ENCODE results near the gene ZBTB33. TPM values are rescaled to one million over a fixed set of nuclear protein-coding genes. Genes with fewer than 3 reads are reported as not detected.

Gene ZBTB33
- total and polyA plus RNA-seq, 2 of the 13 experiments (the other 11 are each of a cell fraction or from before 2014, with no cell fraction given) = 6.5 to 20.2 TPM

DNA sequence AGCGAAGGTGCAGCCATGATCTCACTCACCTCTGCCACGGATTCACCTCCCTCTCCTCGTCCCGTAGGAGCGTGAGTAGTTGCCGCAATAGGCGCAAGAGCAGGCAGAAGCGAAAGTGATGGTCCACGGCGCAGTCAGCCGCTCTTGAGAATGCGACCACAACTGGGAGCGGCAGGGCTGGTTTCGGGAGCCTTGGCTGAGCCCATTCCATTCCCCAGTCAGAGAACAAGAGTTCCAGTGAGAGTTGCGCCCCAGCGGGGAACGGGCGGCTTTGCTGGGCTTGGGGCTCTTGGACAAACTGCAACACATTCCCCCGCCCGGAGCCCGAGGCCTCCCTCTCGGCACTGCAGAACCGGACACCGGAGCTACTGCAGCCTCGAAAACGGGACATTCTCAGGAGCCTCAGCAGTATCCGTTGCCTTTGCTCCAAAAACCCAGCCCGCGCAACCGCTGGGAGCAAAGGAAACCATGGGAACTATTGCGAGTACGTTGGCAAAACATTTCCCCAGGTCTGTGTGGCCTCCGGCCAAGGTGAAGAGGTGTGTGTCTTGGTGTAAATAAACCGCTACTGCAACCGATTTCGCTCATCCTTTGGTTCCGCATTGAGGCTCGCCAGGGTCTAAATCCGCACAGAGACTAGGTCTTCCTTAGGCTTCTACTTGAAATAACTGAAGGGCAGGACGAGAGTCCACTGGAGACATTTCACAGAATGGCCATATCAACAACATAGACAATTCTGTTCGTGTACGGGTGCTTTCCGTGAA is 5.7 kb upstream of the ZBTB33 start (continued):
- TF ChIP-seq, protein P1, sequence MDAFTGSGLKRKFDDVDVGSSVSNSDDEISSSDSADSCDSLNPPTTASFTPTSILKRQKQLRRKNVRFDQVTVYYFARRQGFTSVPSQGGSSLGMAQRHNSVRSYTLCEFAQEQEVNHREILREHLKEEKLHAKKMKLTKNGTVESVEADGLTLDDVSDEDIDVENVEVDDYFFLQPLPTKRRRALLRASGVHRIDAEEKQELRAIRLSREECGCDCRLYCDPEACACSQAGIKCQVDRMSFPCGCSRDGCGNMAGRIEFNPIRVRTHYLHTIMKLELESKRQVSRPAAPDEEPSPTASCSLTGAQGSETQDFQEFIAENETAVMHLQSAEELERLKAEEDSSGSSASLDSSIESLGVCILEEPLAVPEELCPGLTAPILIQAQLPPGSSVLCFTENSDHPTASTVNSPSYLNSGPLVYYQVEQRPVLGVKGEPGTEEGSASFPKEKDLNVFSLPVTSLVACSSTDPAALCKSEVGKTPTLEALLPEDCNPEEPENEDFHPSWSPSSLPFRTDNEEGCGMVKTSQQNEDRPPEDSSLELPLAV (CRISPR knock-in tag; conservative IDR thresholded peaks at IDR 0.05; ENCODE audit: low read depth) = no peak
- no peak for TF ChIP-seq ELF4 (CRISPR knock-in tag; IDR thresholded peaks at IDR 0.05; ENCODE audit: borderline replicate concordance)
- TF ChIP-seq, protein P2, sequence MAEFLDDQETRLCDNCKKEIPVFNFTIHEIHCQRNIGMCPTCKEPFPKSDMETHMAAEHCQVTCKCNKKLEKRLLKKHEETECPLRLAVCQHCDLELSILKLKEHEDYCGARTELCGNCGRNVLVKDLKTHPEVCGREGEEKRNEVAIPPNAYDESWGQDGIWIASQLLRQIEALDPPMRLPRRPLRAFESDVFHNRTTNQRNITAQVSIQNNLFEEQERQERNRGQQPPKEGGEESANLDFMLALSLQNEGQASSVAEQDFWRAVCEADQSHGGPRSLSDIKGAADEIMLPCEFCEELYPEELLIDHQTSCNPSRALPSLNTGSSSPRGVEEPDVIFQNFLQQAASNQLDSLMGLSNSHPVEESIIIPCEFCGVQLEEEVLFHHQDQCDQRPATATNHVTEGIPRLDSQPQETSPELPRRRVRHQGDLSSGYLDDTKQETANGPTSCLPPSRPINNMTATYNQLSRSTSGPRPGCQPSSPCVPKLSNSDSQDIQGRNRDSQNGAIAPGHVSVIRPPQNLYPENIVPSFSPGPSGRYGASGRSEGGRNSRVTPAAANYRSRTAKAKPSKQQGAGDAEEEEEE (CRISPR knock-in tag; IDR thresholded peaks at IDR 0.05; ENCODE audit: borderline replicate concordance) = no peak
- TF ChIP-seq, protein P3, sequence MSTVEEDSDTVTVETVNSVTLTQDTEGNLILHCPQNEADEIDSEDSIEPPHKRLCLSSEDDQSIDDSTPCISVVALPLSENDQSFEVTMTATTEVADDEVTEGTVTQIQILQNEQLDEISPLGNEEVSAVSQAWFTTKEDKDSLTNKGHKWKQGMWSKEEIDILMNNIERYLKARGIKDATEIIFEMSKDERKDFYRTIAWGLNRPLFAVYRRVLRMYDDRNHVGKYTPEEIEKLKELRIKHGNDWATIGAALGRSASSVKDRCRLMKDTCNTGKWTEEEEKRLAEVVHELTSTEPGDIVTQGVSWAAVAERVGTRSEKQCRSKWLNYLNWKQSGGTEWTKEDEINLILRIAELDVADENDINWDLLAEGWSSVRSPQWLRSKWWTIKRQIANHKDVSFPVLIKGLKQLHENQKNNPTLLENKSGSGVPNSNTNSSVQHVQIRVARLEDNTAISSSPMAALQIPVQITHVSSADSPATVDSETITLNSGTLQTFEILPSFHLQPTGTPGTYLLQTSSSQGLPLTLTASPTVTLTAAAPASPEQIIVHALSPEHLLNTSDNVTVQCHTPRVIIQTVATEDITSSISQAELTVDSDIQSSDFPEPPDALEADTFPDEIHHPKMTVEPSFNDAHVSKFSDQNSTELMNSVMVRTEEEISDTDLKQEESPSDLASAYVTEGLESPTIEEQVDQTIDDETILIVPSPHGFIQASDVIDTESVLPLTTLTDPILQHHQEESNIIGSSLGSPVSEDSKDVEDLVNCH (CRISPR knock-in tag; IDR thresholded peaks at IDR 0.05) = no peak
- no peak for TF ChIP-seq LCORL (IDR thresholded peaks at IDR 0.05)
- TF ChIP-seq LCORL (CRISPR knock-in tag; IDR thresholded peaks at IDR 0.05) = no peak
- TF ChIP-seq, protein P4, sequence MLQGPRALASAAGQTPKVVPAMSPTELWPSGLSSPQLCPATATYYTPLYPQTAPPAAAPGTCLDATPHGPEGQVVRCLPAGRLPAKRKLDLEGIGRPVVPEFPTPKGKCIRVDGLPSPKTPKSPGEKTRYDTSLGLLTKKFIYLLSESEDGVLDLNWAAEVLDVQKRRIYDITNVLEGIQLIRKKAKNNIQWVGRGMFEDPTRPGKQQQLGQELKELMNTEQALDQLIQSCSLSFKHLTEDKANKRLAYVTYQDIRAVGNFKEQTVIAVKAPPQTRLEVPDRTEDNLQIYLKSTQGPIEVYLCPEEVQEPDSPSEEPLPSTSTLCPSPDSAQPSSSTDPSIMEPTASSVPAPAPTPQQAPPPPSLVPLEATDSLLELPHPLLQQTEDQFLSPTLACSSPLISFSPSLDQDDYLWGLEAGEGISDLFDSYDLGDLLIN (CRISPR knock-in tag; IDR thresholded peaks at IDR 0.05; ENCODE audit: borderline replicate concordance) = 0 out of 2 replicates have a peak, but pooled peaks have one; percentile 37
- no peak for TF ChIP-seq ZNF777 (CRISPR knock-in tag; IDR thresholded peaks at IDR 0.05)
- no peak for TF ChIP-seq NFIB (CRISPR knock-in tag; IDR thresholded peaks at IDR 0.05; ENCODE audit: borderline replicate concordance)
- TF ChIP-seq ZNF792 (CRISPR knock-in tag; IDR thresholded peaks at IDR 0.05) = peak; percentile 50; the same call in 1 of the 2 replicates
- TF ChIP-seq, protein P5, sequence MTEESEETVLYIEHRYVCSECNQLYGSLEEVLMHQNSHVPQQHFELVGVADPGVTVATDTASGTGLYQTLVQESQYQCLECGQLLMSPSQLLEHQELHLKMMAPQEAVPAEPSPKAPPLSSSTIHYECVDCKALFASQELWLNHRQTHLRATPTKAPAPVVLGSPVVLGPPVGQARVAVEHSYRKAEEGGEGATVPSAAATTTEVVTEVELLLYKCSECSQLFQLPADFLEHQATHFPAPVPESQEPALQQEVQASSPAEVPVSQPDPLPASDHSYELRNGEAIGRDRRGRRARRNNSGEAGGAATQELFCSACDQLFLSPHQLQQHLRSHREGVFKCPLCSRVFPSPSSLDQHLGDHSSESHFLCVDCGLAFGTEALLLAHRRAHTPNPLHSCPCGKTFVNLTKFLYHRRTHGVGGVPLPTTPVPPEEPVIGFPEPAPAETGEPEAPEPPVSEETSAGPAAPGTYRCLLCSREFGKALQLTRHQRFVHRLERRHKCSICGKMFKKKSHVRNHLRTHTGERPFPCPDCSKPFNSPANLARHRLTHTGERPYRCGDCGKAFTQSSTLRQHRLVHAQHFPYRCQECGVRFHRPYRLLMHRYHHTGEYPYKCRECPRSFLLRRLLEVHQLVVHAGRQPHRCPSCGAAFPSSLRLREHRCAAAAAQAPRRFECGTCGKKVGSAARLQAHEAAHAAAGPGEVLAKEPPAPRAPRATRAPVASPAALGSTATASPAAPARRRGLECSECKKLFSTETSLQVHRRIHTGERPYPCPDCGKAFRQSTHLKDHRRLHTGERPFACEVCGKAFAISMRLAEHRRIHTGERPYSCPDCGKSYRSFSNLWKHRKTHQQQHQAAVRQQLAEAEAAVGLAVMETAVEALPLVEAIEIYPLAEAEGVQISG (CRISPR knock-in tag; IDR thresholded peaks at IDR 0.05) = peak; percentile 82
- TF ChIP-seq, protein P6, sequence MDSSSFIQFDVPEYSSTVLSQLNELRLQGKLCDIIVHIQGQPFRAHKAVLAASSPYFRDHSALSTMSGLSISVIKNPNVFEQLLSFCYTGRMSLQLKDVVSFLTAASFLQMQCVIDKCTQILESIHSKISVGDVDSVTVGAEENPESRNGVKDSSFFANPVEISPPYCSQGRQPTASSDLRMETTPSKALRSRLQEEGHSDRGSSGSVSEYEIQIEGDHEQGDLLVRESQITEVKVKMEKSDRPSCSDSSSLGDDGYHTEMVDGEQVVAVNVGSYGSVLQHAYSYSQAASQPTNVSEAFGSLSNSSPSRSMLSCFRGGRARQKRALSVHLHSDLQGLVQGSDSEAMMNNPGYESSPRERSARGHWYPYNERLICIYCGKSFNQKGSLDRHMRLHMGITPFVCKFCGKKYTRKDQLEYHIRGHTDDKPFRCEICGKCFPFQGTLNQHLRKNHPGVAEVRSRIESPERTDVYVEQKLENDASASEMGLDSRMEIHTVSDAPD (CRISPR knock-in tag; IDR thresholded peaks at IDR 0.05) = no peak
- TF ChIP-seq ATRX (CRISPR knock-in tag; IDR thresholded peaks at IDR 0.05; ENCODE audit: borderline replicate concordance) = no peak
- TF ChIP-seq ZNF333 (CRISPR knock-in tag; IDR thresholded peaks at IDR 0.05; ENCODE audit: borderline replicate concordance) = no peak
- no peak for TF ChIP-seq ATF1 (CRISPR knock-in tag; IDR thresholded peaks at IDR 0.05)
- peak; percentile 21; the same call in 1 of the 2 replicates for TF ChIP-seq NCOA2 (CRISPR knock-in tag; IDR thresholded peaks at IDR 0.05)
- no peak for TF ChIP-seq ZNF552 (CRISPR knock-in tag; IDR thresholded peaks at IDR 0.05; ENCODE audit: borderline replicate concordance)
- TF ChIP-seq POLR2AphosphoS2 (IDR thresholded peaks at IDR 0.05; ENCODE audit: low read depth, low read length) = no peak

Measured in HepG2 (cell line).